ENCODE measurements around the gene TMEM123.

GRCh38 chr11:102453921-102454320 is 1.4 kb upstream of the TMEM123 start:
- TF ChIP-seq POLR2AphosphoS5 (IDR thresholded peaks at IDR 0.05; ENCODE audit: low read depth, low read length) (no peak), POLR2A (IDR thresholded peaks at IDR 0.05; ENCODE audit: low read depth, low read length) (no peak), SPI1 (IDR thresholded peaks at IDR 0.05; ENCODE audit: low read depth, low read length) (no peak)

All from GM12891 (cell line).